HUES6 (cell line): Measurements from ENCODE around the gene RAD51B.

ENCODE experiments used
- H3K27ac ChIP-seq: 2 replicates; pipeline ENCODE4 v1.7.0; 2013; ENCODE audit warnings: low read depth, mild to moderate bottlenecking, low read length, inconsistent platforms
- H3K27me3 ChIP-seq: 2 replicates; pipeline ENCODE4 v1.6.1; 2013; ENCODE audit warnings: low read length; ENCODE audit not compliant: control insufficient read depth, insufficient read depth
- H3K36me3 ChIP-seq: 2 replicates; pipeline ENCODE4 v1.6.1; 2013; ENCODE audit warnings: low read length; ENCODE audit not compliant: control insufficient read depth, insufficient read depth
- H3K4me1 ChIP-seq: 2 replicates; pipeline ENCODE4 v1.6.1; 2013; ENCODE audit warnings: low read length; ENCODE audit not compliant: control insufficient read depth, insufficient read depth
- H3K4me3 ChIP-seq: 2 replicates; pipeline ENCODE4 v1.5.1; 2013; ENCODE audit warnings: low read depth, low read length
- H3K9ac ChIP-seq: one replicate; pipeline ENCODE4 v1.6.1; 2013; ENCODE audit warnings: mild to moderate bottlenecking, low read length
- H3K9me3 ChIP-seq: 2 replicates; pipeline ENCODE4 v1.6.1; 2013; ENCODE audit warnings: low read depth, low read length; ENCODE audit not compliant: control insufficient read depth, insufficient read depth

RAD51B gene

GRCh38 chr14:68602507-68602906 is 782.9 kb downstream of the RAD51B start:
- peaks cover 26% of the 10 kb centered on the region for H3K4me1 ChIP-seq

DNA sequence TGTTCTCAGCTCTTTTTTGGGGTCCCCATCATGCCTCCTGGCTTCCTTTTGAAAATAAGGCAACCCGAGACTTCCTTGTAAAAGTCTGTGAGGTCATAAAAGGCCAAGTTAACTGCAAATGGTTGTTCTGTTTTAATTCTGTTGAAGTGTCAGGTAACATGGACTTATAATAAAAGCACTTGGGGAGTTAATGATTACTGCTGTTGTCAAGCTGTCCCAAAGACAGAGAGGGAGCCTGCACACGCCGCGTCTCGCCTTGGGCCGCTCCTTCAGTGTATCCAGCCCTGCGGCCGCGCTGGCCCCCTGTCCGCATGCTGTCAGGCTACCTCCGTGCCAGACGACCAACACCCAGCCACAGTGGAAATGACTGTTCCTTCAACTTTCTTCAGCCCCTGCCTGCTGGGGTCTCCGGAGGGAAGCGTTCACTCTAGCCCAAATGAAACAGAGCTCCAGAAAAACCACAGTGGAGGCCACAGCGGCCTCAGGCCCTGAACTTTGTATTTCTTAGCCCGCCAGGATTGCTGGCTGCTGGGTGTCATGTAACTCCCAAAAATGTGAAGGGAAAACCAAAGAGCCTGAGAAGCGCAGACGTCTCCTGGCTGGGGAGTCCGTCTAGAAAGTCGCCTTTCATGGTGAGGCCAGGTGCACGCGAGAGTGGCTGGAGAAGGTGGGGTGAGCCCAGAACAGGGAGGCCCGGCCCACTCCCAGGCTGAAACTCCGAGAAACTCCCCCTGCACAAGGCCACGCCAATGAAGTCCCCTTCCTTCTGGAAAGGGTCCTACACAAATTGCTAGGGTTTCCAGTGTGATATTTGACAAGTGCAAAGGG is 784.2 kb downstream of the RAD51B start:
- Histone ChIP-seq H3K9me3 (peaks cover 4% of the 10 kb centered on the region; the same call in 1 of the 2 replicates), H3K36me3 (no peaks in the 10 kb centered on the region), H3K27me3 (no peaks in the 10 kb centered on the region), H3K4me1 (peaks cover 28% of the 10 kb centered on the region), H3K9ac (no peak overlapping the region), H3K4me3 (no peak overlapping the region), H3K27ac (no peak overlapping the region)

More at GRCh38 chr14:68602507-68602906, 782.9 kb downstream of the RAD51B start:
- Histone ChIP-seq H3K27me3 (no peaks in the 10 kb centered on the region), H3K9ac (no peak overlapping the region), H3K4me3 (no peak overlapping the region), H3K36me3 (no peaks in the 10 kb centered on the region), H3K27ac (no peak overlapping the region), H3K9me3 (peaks cover 4% of the 10 kb centered on the region; the same call in 1 of the 2 replicates)

DNA sequence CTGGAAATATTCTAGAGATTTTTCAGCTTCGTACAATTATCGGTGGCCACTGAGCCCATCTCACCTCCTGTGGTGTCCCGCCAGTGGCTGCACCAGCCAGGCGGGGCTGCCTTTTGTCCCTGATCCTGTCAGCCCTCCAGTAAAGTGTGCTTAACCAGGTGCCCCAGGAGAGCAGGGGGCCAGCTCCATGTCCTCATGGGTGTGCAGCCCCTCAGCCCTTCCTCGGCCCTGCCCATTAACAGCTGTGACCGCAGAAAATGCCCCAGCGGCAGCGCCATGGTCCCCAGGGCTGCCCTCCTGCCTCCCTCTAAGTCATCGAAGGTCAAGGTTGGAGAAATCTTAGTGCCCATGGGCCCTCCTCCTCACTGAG is 784.8 kb downstream of the RAD51B start:
- Histone ChIP-seq H3K27ac (no peak overlapping the region), H3K4me3 (no peak overlapping the region), H3K9ac (no peak overlapping the region), H3K27me3 (no peaks in the 10 kb centered on the region), H3K4me1 (peaks cover 22% of the 10 kb centered on the region), H3K36me3 (no peaks in the 10 kb centered on the region), H3K9me3 (peaks cover 4% of the 10 kb centered on the region; the same call in 1 of the 2 replicates)

DNA sequence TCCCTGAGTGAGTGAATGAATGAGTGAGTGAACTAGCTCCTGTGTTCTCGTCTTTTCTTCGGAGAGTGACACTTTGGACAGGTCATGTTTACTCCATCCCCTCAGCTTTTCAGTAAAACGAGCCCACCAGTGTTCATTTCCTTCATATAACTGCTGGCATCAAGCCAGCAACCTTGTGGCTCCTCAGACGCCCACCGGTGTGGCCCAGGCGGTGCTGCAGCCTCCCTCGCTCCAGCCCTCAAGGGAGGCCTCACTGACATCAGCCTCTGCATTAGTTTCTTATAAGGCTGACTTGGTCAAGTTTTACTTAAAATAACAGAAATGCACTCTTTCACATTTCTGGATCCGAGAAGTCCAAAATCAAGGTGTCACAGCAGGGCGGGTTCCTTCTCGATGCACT is 785.2 kb downstream of the RAD51B start:
- H3K4me1 ChIP-seq = peaks cover 19% of the 10 kb centered on the region

DNA sequence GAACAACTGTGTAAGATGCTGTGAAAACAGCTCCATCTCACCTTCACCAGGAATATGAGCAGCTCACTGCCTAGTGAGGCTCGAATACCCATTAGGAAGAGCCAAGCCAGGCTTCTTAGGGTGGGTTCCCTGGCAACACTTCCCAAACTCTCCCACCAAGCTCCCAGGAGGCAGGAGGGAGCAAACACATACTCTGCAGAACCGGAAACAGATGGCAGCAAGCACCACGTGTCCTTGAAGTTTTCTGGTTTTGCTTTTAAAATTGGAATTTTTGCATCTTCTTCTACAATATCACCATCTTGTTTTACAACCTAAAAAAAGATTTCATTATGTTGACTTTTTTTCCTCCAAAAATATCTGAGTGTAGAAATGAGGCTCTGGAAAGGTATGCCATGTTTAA is 786.6 kb downstream of the RAD51B start:
- Histone ChIP-seq H3K9me3 (peaks cover 4% of the 10 kb centered on the region; the same call in 1 of the 2 replicates), H3K4me3 (no peak overlapping the region), H3K4me1 (peaks cover 19% of the 10 kb centered on the region), H3K9ac (no peak overlapping the region), H3K27me3 (no peaks in the 10 kb centered on the region), H3K36me3 (no peaks in the 10 kb centered on the region), H3K27ac (no peak overlapping the region)

More for the DNA sequence above, 785.2 kb downstream of the RAD51B start:
- Histone ChIP-seq H3K9ac (no peak overlapping the region), H3K36me3 (no peaks in the 10 kb centered on the region), H3K9me3 (peaks cover 4% of the 10 kb centered on the region; the same call in 1 of the 2 replicates), H3K27me3 (no peaks in the 10 kb centered on the region), H3K27ac (no peak overlapping the region), H3K4me3 (no peak overlapping the region)

DNA sequence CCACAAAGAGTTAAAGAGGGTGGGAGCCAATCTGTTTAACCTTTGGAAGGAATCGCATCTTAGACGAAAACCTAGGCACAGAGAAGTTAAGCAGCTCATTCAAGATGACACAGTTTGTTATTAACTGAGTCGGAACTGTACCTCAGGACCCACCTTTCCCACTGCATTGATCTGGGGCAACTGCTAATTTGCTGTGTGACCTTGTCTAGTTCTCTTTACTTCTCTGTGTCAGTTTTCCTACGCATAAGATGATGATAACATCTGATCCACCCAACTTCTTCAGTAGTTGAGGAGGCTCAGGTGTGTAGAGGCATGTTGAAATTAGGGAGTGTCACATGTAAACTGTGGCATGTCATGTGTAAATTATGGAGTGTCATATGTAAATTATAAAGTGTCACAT is 787.1 kb downstream of the RAD51B start:
- H3K4me3 ChIP-seq = no peak overlapping the region
- H3K4me1 ChIP-seq = peaks cover 19% of the 10 kb centered on the region
- H3K9ac ChIP-seq = no peak overlapping the region
- H3K36me3 ChIP-seq = no peaks in the 10 kb centered on the region
- H3K27ac ChIP-seq = no peak overlapping the region
- no peaks in the 10 kb centered on the region for H3K27me3 ChIP-seq
- peaks cover 4% of the 10 kb centered on the region; the same call in 1 of the 2 replicates for H3K9me3 ChIP-seq

- Histone ChIP-seq H3K27me3 (no peaks in the 10 kb centered on the region), H3K27ac (peak overlapping the region; percentile 54; the same call in 1 of the 2 replicates), H3K4me3 (no peak overlapping the region), H3K36me3 (no peaks in the 10 kb centered on the region), H3K9me3 (peaks cover 4% of the 10 kb centered on the region; the same call in 1 of the 2 replicates), H3K4me1 (peaks cover 19% of the 10 kb centered on the region), H3K9ac (peak overlapping the region; percentile 45)
These were observed 787.7 kb downstream of the RAD51B start for GRCh38 chr14:68607081-68607866.

DNA sequence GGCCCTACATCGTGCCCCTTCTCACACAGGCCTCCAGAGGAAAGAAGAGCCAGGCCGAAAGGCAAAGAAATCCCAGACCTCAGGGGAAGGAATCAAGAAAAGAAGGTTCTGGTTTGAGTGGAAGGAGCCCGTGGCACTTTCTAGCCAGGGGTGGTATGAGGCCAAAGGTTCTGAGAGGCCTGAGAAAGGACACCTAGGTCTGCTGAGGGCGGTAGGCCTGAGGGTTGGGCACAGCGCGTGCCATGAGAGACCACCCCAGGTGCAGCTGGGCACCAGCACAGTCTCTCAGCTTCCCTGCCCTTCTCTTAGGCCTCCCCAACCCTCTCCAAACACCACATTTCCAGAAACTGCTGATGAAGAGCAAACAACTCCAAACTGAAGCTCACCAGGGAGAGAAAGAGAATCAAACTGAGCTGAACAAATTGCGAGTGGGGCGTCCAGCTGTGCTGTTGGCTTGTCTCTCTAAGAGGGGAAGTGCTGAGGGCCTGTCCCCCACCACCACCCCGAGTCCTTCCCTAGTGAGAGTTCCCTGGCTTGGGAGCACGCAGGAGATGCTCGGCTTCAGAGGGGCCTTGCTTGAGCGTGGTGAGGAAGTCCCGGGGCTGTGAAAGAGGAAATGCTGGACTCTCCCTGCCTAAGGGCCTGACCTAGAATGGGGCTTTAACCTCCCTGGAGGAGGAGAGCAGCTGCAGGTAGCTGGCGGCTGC is 788.4 kb downstream of the RAD51B start:
- H3K9ac ChIP-seq = peak overlapping the region; percentile 45
- H3K27me3 ChIP-seq = no peaks in the 10 kb centered on the region
- no peak overlapping the region for H3K4me3 ChIP-seq

DNA sequence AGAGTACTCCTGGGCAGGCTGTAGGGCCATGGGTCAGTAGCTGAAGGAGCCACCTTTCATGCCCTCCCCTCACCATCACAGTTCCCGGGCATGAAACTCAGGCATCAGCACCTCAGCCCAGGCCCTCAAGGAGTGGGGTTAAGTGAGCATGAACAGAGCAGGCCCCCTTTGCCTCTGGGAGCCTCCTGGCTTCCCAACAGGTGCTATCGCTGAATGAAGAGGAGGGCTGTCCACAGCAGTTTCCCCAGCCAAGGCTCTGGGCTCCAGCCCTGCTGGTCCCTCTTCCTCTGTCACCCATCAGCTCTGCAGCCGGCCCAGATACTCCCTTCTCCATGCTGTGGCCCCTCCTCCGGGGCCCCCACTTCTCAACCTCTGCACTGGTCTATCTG is 789.0 kb downstream of the RAD51B start:
- Histone ChIP-seq H3K9ac (no peak overlapping the region), H3K27me3 (no peaks in the 10 kb centered on the region), H3K4me1 (peaks cover 19% of the 10 kb centered on the region), H3K4me3 (no peak overlapping the region), H3K36me3 (no peaks in the 10 kb centered on the region), H3K27ac (no peak overlapping the region), H3K9me3 (peaks cover 4% of the 10 kb centered on the region)

More for the DNA sequence above, 788.4 kb downstream of the RAD51B start:
- Histone ChIP-seq H3K27ac (peak overlapping the region; percentile 54; the same call in 1 of the 2 replicates), H3K9me3 (peaks cover 4% of the 10 kb centered on the region; the same call in 1 of the 2 replicates), H3K36me3 (no peaks in the 10 kb centered on the region), H3K4me1 (peaks cover 19% of the 10 kb centered on the region)

DNA sequence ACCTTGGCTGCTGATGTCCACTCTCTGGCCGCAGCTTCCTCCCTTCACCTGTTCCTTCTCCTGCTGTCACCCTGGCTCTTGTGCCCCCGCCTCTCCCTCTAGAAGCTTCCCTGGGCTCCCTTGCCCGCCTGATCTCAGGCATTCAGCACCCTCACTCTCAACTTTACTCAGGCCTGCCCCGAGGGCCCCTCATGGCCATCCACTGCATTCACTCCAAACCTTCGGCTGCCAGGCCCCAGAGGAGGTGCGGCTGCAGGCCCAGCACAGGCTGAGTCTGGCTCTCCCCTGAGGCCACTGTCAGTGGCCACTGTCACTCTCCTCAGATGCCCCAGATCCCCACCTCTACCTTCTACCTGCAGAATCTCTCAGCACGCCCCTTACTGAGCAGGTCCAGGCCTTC is 789.4 kb downstream of the RAD51B start:
- H3K9me3 ChIP-seq = peaks cover 8% of the 10 kb centered on the region
- peaks cover 19% of the 10 kb centered on the region for H3K4me1 ChIP-seq
- no peak overlapping the region for H3K27ac ChIP-seq
- no peak overlapping the region for H3K4me3 ChIP-seq
- H3K9ac ChIP-seq = no peak overlapping the region
- H3K36me3 ChIP-seq = no peaks in the 10 kb centered on the region
- no peaks in the 10 kb centered on the region for H3K27me3 ChIP-seq
